Peyer's patch (tissue), 4 donors: ENCODE results near the gene ZNF778.

Source experiments
- POLR2A ChIP-seq, 2 donors: fragments of 450-650 bp; IDR thresholded peaks; one replicate each; pipeline ENCODE4 v1.5.1; 2017; ENCODE audit warnings: antibody characterized with exemption in 2 of 2, mild to moderate bottlenecking in 2 of 2, moderate library complexity in 2 of 2
- TF ChIP-seq, protein P1 (sequence below), 6 experiments: fragments of 450-650 bp in 4 of 6; fragments of 200-600 bp in 2 of 6; sonication (generic) in 1 of 6; IDR thresholded peaks; one replicate each; pipeline ENCODE4 v1.5.1; 2017 to 2019; ENCODE audit warnings: antibody characterized with exemption in 6 of 6, mild to moderate bottlenecking in 3 of 6, moderate library complexity in 1 of 6

DNA sequence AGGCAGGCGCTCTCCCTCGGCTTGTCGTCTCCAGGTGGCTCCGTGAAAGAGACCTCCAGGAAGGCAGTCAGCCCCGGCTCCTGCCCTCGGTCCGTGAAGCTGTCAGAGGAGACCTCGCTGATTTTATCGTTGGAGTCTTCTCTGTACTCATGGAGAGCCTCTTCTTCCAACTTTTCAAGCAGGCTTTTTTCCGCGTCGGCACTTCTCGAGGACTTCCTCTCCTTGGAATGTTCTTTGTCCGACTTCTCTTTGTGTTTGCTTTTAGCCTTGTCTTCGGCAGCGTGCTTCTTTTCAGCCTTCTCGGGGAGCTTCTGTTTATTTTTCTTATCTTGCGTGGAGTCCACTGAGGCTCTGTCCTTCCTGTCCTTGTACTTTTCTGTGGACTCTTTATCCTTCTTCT is 65.0 kb downstream of the ZNF778 start:
- TF ChIP-seq, protein P1, sequence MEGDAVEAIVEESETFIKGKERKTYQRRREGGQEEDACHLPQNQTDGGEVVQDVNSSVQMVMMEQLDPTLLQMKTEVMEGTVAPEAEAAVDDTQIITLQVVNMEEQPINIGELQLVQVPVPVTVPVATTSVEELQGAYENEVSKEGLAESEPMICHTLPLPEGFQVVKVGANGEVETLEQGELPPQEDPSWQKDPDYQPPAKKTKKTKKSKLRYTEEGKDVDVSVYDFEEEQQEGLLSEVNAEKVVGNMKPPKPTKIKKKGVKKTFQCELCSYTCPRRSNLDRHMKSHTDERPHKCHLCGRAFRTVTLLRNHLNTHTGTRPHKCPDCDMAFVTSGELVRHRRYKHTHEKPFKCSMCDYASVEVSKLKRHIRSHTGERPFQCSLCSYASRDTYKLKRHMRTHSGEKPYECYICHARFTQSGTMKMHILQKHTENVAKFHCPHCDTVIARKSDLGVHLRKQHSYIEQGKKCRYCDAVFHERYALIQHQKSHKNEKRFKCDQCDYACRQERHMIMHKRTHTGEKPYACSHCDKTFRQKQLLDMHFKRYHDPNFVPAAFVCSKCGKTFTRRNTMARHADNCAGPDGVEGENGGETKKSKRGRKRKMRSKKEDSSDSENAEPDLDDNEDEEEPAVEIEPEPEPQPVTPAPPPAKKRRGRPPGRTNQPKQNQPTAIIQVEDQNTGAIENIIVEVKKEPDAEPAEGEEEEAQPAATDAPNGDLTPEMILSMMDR (IDR thresholded peaks at IDR 0.05): no peak
- no peak for TF ChIP-seq POLR2A (IDR thresholded peaks at IDR 0.05)
